Measurements from ENCODE around the gene DPYD. TPM values are rescaled to one million over a fixed set of nuclear protein-coding genes. Genes with fewer than 3 reads are reported as not detected.

DPYD gene
- total and polyA plus RNA-seq, 12 donors = 4.1 to 22.0 (median 7.0) TPM

DNA sequence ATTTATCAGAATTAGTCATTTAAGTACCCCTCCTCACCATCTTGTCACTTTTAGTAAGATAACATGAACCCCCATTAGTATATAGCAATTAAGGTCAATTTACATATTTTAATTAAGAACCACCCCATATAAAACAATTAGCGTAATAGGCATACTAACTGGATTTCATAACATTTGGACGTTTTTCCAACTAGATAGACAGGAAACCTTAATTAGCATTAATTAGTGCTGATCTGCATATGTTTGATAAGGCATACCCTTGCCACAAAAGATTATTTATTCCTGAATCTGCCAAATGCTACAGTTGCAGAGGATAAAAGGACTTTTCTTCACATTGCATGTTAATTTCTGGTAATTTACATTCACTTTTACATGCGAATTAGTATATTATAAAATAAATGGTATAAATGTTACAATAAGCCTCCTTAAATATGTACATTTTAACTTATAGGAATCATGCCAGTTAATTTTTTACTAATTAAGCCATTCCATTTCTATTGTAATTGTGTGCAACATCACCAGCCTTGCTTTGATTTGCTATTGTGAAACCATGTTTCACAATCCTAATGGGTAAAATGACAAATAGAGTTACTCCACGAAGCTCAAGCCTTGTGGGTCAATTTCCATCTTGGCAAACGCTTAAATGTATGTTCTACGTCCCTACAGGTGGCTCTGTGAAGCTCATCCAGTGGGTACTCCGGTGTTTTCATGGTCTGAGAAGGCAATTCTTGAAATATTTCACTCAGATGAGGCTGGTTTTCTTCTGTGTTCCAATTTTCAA, 469.6 kb downstream of the DPYD start:
- no peaks in the 10 kb centered on the region for H3K9me3 ChIP-seq
- 88% methylated on average over 7 of the region's 7 CpGs for WGBS, 2 donors

DNA sequence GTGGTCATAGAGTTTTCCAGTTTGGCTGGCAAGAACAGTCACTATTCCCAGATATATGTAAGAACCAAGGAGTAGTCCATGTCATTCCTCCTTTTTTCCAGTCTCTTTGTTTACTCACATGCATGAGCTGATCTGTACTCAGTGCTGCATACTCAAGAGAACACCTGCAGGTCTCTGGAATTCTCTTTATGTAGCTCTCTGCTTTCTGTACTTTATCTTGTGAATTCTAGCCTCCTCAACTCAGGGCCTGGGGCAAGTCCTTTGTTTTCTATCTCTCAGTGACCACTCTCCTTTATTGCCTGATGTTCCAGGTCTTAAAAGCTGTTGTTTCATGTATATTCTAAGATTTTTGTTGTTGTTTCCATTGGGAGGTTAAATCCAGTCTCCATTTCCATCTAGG, 478.9 kb downstream of the DPYD start:
- H3K4me1 ChIP-seq = no peaks in the 10 kb centered on the region
- intact Hi-C loops (cut with DNase I) = no loop called here
- DNase-seq = no peak
- TF ChIP-seq, protein P1, sequence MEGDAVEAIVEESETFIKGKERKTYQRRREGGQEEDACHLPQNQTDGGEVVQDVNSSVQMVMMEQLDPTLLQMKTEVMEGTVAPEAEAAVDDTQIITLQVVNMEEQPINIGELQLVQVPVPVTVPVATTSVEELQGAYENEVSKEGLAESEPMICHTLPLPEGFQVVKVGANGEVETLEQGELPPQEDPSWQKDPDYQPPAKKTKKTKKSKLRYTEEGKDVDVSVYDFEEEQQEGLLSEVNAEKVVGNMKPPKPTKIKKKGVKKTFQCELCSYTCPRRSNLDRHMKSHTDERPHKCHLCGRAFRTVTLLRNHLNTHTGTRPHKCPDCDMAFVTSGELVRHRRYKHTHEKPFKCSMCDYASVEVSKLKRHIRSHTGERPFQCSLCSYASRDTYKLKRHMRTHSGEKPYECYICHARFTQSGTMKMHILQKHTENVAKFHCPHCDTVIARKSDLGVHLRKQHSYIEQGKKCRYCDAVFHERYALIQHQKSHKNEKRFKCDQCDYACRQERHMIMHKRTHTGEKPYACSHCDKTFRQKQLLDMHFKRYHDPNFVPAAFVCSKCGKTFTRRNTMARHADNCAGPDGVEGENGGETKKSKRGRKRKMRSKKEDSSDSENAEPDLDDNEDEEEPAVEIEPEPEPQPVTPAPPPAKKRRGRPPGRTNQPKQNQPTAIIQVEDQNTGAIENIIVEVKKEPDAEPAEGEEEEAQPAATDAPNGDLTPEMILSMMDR (IDR thresholded peaks at IDR 0.05) = no peak
- no peaks in the 10 kb centered on the region for H3K9me3 ChIP-seq
- H3K4me3 ChIP-seq = no peak overlapping the region
- no peak overlapping the region for H3K27ac ChIP-seq
- no peak for ATAC-seq
- no peaks in the 10 kb centered on the region for H3K27me3 ChIP-seq
- peaks cover 0 to 6% (median 0%) of the 10 kb centered on the region in 9 donors for H3K36me3 ChIP-seq

More for the DNA sequence above, 469.6 kb downstream of the DPYD start:
- no peak overlapping the region for H3K4me3 ChIP-seq
- TF ChIP-seq, protein P1 (IDR thresholded peaks at IDR 0.05) = no peak
- H3K4me1 ChIP-seq = no peaks in the 10 kb centered on the region
- DNase-seq = no peak
- H3K27me3 ChIP-seq = no peaks in the 10 kb centered on the region
- ATAC-seq = no peak
- intact Hi-C loops (cut with DNase I) = no loop called here
- no peak overlapping the region for H3K27ac ChIP-seq
- H3K36me3 ChIP-seq = peaks cover 0 to 26% (median 0%) of the 10 kb centered on the region in 9 donors

DNA sequence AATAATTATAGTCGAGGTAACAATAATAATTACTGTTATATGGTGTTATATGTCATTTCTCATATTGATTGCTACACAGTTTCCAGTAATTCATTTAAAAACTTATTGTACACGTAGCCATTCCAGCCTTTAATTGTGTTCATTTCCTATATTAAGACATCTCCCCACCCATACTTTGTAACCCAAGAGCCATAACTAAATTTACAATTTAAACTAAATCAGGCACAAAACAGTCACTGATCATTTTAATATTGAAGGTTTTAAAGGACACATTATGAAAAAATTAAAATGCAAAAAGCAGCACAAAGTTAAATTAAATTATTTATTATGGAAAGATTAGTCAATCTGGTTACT, 487.0 kb downstream of the DPYD start:
- intact Hi-C loops (cut with DNase I) = no loop called here
- WGBS, 2 donors = 59 to 68% methylated on average over 2 of the region's 2 CpGs

DNA sequence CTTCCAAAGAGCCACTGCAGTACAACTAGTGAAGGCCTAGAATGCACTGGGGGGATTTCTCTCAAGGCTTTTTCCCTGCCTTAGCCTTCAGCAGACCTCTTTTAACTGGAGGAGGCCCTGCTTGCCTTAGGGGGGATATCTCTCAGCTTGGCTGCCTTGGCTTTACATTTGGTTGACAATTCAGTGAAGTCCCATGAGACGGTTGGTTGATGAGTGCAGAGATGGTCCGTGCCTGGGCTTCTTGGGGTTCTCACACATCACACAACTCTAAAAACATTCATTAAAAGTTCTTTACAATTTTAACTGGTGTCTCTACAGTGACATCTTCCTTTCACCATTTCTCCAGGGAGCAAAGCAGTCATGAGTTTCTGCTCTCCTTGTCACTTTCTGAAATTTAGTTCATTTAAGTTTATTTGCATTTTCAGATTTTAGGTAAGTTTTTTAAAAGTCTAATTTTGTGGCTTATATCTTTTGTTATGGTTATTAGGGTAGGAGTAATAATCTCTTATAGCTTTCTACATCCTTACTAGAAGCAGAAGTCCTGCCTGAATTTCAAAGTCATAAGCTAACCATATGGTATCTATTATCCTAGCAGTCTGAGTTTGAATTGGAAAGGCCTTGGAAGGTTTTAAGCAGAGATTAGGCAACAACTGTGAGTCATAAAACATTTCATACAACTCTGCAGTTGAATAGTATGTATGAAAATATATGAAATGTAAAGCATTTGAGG, 487.6 kb downstream of the DPYD start:
- TF ChIP-seq, protein P1 (IDR thresholded peaks at IDR 0.05) = no peak
- intact Hi-C loops (cut with DNase I) = no loop called here
- Histone ChIP-seq H3K4me1 (peaks cover 0 to 16% (median 0%) of the 10 kb centered on the region in 9 donors), H3K9me3 (no peaks in the 10 kb centered on the region), H3K36me3 (no peaks in the 10 kb centered on the region), H3K27ac (no peak overlapping the region), H3K4me3 (no peak overlapping the region), H3K27me3 (no peaks in the 10 kb centered on the region)
- WGBS, 2 donors = 75 to 76% methylated on average over 2 of the region's 2 CpGs
- no peak for DNase-seq
- ATAC-seq = peak in 1 of 8 donors; percentile 53

More for the DNA sequence above, 487.0 kb downstream of the DPYD start:
- ATAC-seq (no peak), DNase-seq (no peak)
- Histone ChIP-seq H3K27ac (no peak overlapping the region), H3K4me3 (no peak overlapping the region), H3K27me3 (no peaks in the 10 kb centered on the region), H3K9me3 (no peaks in the 10 kb centered on the region), H3K4me1 (peaks cover 0 to 16% (median 0%) of the 10 kb centered on the region in 9 donors), H3K36me3 (no peaks in the 10 kb centered on the region)
- TF ChIP-seq, protein P1 (IDR thresholded peaks at IDR 0.05) = no peak

Measured in heart right ventricle (tissue), 16 donors.